Testis (tissue), 2 donors: ENCODE results near the gene TMEM38B.

Source experiments
- POLR2A ChIP-seq: fragments of 450-650 bp; IDR thresholded peaks from one replicate; pipeline ENCODE4 v1.6.1; 2017; ENCODE audit warnings: antibody characterized with exemption, mild to moderate bottlenecking, moderate library complexity
- TF ChIP-seq, protein P1 (sequence below), 3 experiments: fragments of 450-650 bp in 2 of 3; fragments of 200-600 bp in 1 of 3; sonication (generic) in 1 of 3; IDR thresholded peaks; one replicate each; pipeline ENCODE4 v1.5.1; 2016 to 2019; ENCODE audit warnings: antibody characterized with exemption in 3 of 3, mild to moderate bottlenecking in 2 of 3, moderate library complexity in 1 of 3

DNA sequence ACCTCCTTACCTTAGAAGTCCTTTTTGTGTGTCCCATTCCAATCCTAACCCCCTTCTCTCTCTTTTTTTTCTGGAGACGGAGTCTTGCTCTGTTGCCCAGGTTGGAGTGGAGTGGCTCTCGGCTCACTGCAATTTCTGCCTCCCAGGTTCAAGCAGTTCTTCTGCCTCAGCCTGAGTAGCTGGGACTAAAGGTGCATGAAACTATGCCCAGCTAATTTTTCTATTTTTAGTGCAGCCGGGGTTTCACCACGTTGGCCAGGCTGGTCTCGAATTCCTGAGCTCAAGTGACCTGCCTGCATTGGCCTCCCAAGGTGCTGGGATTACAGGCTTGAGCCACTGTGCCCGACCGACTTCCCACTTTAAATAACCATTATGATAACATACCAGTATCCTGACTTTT is 17.5 kb downstream of the TMEM38B start:
- TF ChIP-seq, protein P1, sequence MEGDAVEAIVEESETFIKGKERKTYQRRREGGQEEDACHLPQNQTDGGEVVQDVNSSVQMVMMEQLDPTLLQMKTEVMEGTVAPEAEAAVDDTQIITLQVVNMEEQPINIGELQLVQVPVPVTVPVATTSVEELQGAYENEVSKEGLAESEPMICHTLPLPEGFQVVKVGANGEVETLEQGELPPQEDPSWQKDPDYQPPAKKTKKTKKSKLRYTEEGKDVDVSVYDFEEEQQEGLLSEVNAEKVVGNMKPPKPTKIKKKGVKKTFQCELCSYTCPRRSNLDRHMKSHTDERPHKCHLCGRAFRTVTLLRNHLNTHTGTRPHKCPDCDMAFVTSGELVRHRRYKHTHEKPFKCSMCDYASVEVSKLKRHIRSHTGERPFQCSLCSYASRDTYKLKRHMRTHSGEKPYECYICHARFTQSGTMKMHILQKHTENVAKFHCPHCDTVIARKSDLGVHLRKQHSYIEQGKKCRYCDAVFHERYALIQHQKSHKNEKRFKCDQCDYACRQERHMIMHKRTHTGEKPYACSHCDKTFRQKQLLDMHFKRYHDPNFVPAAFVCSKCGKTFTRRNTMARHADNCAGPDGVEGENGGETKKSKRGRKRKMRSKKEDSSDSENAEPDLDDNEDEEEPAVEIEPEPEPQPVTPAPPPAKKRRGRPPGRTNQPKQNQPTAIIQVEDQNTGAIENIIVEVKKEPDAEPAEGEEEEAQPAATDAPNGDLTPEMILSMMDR (IDR thresholded peaks at IDR 0.05) = no peak
- TF ChIP-seq POLR2A = no peak
